Transverse colon (tissue), 4 donors: ENCODE data around the gene DPF3. TPM values are rescaled to one million over a fixed set of nuclear protein-coding genes. Genes with fewer than 3 reads are reported as not detected.

ENCODE experiments used
- DNase-seq: peaks from one replicate; pipeline ENCODE4 v3.0.0-alpha.2; 2019
- H3K27ac ChIP-seq, 4 donors: fragments of 200-600 bp; sonication (generic); 2 replicates each; pipeline ENCODE4 v1.5.1; 2016 to 2018; ENCODE audit warnings: inconsistent platforms in 4 of 4
- H3K27me3 ChIP-seq: fragments of 200-600 bp; sonication (generic); 2 replicates; pipeline ENCODE4 v1.5.1; 2017; ENCODE audit warnings: inconsistent platforms
- H3K36me3 ChIP-seq, 4 donors: fragments of 200-600 bp; sonication (generic); 2 replicates each; pipeline ENCODE4 v1.5.1; 2017 to 2019; ENCODE audit warnings: inconsistent platforms in 4 of 4
- H3K4me1 ChIP-seq, 4 donors: fragments of 200-600 bp; sonication (generic); 2 replicates each; pipeline ENCODE4 v1.5.1; 2017 to 2020; ENCODE audit warnings: inconsistent platforms in 4 of 4
- H3K4me3 ChIP-seq, 4 donors: fragments of 200-600 bp; sonication (generic); 1 replicate in 1 of 4; 2 replicates in 3 of 4; pipeline versions ENCODE4 v1.5.1 to v1.6.1; 2017 to 2019; ENCODE audit warnings: inconsistent platforms in 4 of 4
- H3K9me3 ChIP-seq, 2 donors: fragments of 200-600 bp; sonication (generic); 2 replicates each; pipeline ENCODE4 v1.5.1; 2017 to 2019; ENCODE audit warnings: inconsistent platforms in 2 of 2
- EP300 ChIP-seq: sonication (generic); formaldehyde crosslinking; IDR thresholded peaks from one replicate; pipeline ENCODE4 v1.6.1; 2017; ENCODE audit warnings: antibody characterized with exemption, low read depth
- POLR2A ChIP-seq: fragments of 450-650 bp; IDR thresholded peaks from one replicate; pipeline ENCODE4 v1.6.1; 2016; ENCODE audit warnings: antibody characterized with exemption, mild to moderate bottlenecking, moderate library complexity
- POLR2AphosphoS5 ChIP-seq, 3 donors: sonication (generic); formaldehyde crosslinking; IDR thresholded peaks; one replicate each; pipeline ENCODE4 v1.6.1; 2016; ENCODE audit warnings: antibody characterized with exemption in 3 of 3
- WGBS, 2 donors: methylation state at CpG; one replicate each; pipeline ENCODE4 v1.1.5; 2018; ENCODE audit warnings: low coverage in 1 of 2; 5-methylcytosine and 5-hydroxymethylcytosine counted together
- in situ Hi-C, 4 donors: fragments of 200-750 bp; cut with MboI; loops; one replicate each; pipeline versions ENCODE4 v1.15.0 to v1.15.1; 2017; ENCODE audit warnings: low sequenced_read_pairs in 3 of 4, low pct_ligation_motif_present in 1 of 4, low pct_unique_long_range_greater_than_20kb in 1 of 4
- intact Hi-C: fragments of 100-400 bp; cut with DNase I; formaldehyde crosslinking; loops from one replicate; pipeline ENCODE4 v1.15.1; 2023; ENCODE audit warnings: low total_unique reads
- total RNA-seq, 4 donors: library from RNA; depleted of rRNA; stranded (reverse); fragments of >200 nt; gene quantifications; one replicate each; pipeline ENCODE4 v1.1.0, GENCODE V29; 2016
- TF ChIP-seq, protein P1 (sequence below), 5 experiments: fragments of 200-600 bp in 3 of 5; fragments of 450-650 bp in 2 of 5; sonication (generic) in 3 of 5; IDR thresholded peaks; 1 replicate in 2 of 5; 2 replicates in 3 of 5; pipeline ENCODE4 v1.5.1; 2016 to 2017; ENCODE audit warnings: antibody characterized with exemption in 5 of 5, inconsistent platforms in 3 of 5, mild to moderate bottlenecking in 2 of 5, moderate library complexity in 1 of 5

DPF3 gene
- total RNA-seq, 4 donors from 2014 or later = 7.1 to 23.5 (median 10.9) TPM

DNA sequence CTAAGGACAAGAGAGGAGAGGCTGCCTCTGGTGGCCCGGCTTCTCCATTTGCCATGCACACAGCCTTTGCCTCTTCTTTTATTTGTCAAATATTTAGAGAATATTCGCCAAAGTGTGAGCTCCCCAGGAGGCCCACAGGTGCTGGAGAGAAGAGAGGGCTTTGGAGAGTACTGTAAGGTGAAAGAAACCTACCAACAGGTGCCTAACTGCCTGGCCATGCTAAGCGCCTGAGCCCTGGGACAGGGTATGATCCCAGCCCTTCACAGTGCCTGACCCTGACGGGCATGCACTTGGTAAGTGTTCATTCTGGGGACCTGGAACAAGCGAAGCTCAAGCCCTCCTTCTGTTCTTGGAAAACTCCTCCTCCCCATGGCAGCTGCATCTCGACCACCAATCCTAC, 106.1 kb downstream of the DPF3 start:
- no peaks in the 10 kb centered on the region for H3K9me3 ChIP-seq

DNA sequence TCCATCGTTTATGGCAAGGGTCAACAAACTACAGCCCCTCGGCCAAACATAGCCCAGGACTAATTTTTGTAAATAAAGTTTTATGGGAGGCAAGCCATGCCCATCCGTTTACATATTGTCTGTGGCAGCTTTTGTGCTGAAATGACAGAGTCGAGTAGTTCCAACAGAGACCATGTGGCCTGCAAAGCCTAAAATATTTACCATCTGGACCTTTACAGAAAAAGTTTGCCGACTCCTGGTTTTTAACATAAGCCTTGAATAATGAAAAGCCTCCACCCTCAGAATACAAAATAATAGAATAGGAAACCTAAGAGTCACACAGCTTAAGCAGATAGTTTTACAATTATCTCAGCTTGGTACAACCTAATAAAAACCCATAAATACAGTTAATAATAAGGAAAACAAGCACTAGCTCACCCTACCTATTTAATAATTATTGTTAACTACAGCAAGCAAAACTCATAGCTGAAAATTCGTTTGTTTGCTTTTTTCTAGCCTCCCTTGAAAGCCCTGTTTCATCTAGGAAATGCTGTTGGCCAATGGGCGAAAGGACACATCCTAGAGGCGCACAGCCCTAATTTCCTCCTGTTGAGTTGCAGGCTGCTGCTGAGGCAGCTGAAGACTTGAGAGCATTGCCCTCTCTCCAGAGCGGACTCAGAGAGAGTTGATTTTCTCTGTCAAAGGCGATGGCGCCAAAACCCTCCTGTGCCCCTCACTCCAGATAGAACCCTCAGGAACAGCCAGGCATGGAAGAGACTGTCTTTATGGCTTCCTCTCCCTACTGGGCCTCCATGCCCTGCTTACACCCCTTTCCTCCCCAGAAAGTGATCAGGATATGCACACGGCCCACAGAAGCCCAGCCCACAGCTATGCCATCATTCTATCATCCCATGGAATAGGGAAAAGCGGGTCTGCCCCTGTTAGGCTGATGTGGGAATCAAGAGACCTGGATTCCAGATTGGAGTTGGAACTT, 107.2 kb downstream of the DPF3 start:
- no peaks in the 10 kb centered on the region for H3K4me1 ChIP-seq
- no peaks in the 10 kb centered on the region for H3K9me3 ChIP-seq
- no peaks in the 10 kb centered on the region for H3K27me3 ChIP-seq
- no peaks in the 10 kb centered on the region for H3K36me3 ChIP-seq
- no peak overlapping the region for H3K27ac ChIP-seq
- H3K4me3 ChIP-seq = no peak overlapping the region
- 68 to 77% methylated on average over 3 to 13 of the region's 13 CpGs for WGBS, 2 donors
- in situ Hi-C loops (no loop called here), intact Hi-C loops (no loop called here)
- TF ChIP-seq POLR2A = no peak
- DNase-seq = no peak

More for the DNA sequence above, 106.1 kb downstream of the DPF3 start:
- no peak overlapping the region for H3K4me3 ChIP-seq
- in situ Hi-C loops (no loop called here), intact Hi-C loops (no loop called here)
- no peak for DNase-seq
- TF ChIP-seq, protein P1, sequence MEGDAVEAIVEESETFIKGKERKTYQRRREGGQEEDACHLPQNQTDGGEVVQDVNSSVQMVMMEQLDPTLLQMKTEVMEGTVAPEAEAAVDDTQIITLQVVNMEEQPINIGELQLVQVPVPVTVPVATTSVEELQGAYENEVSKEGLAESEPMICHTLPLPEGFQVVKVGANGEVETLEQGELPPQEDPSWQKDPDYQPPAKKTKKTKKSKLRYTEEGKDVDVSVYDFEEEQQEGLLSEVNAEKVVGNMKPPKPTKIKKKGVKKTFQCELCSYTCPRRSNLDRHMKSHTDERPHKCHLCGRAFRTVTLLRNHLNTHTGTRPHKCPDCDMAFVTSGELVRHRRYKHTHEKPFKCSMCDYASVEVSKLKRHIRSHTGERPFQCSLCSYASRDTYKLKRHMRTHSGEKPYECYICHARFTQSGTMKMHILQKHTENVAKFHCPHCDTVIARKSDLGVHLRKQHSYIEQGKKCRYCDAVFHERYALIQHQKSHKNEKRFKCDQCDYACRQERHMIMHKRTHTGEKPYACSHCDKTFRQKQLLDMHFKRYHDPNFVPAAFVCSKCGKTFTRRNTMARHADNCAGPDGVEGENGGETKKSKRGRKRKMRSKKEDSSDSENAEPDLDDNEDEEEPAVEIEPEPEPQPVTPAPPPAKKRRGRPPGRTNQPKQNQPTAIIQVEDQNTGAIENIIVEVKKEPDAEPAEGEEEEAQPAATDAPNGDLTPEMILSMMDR (IDR thresholded peaks at IDR 0.05) = no peak
- no peaks in the 10 kb centered on the region for H3K27me3 ChIP-seq
- 84 to 93% methylated on average over 3 to 6 of the region's 6 CpGs for WGBS, 2 donors
- no peaks in the 10 kb centered on the region for H3K36me3 ChIP-seq
- H3K27ac ChIP-seq = no peak overlapping the region
- no peaks in the 10 kb centered on the region for H3K4me1 ChIP-seq

DNA sequence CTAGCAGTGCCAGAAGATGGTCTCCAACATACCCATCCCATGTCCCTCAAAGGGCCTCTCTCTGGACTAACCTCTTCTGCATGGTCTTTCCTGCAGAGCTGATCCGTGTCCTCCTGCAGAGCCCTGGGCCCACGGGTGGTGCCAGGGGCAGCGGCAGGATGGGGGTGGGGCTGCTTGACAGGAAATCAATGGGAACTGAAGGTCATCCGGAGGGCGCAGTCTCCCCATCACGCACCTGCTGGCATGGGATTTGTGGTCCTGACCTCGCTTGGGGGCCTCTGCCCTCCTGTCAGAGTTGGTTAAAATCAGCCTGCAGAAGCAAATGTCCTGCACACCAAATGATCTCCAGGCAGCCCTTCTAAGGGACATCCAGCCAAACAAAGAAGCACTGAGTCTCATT, 110.2 kb downstream of the DPF3 start:
- no peak overlapping the region for H3K27ac ChIP-seq
- in situ Hi-C loops = no loop called here
- no peaks in the 10 kb centered on the region for H3K27me3 ChIP-seq
- no peak overlapping the region for H3K4me3 ChIP-seq
- no peaks in the 10 kb centered on the region for H3K4me1 ChIP-seq
- intact Hi-C loops = no loop called here
- WGBS, 2 donors = 96% methylated on average over 7 of the region's 7 CpGs; no CpG with 5 or more reads in 1 of the 2 donors
- TF ChIP-seq EP300 (no peak), POLR2A (no peak), POLR2AphosphoS5 (IDR thresholded peaks at IDR 0.05) (no peak)
- TF ChIP-seq, protein P1 (IDR thresholded peaks at IDR 0.05) = no peak
- no peaks in the 10 kb centered on the region for H3K9me3 ChIP-seq
- DNase-seq = no peak
- no peaks in the 10 kb centered on the region for H3K36me3 ChIP-seq

DNA sequence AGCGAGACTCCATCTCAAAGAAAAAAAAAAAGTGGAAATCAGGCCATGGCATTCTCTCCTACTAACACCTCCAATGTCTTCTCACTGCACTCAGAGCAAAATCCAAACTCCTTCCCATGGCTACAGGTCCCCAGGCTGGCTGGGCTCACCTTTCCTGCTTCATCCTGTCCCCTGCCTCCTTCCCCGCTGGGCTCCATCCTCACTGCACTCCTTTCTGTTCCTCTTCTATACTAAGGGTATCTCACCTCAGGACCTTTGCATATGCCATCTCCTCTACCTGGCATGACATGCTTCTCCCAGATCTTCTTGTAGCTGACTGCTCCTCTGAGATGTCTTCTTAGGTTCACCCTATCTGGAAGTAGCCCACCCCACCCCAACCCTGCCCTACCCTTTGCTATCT, 111.1 kb downstream of the DPF3 start:
- Histone ChIP-seq H3K27ac (no peak overlapping the region), H3K9me3 (no peaks in the 10 kb centered on the region), H3K27me3 (no peaks in the 10 kb centered on the region), H3K4me1 (no peaks in the 10 kb centered on the region), H3K4me3 (no peak overlapping the region), H3K36me3 (no peaks in the 10 kb centered on the region)
- 94% methylated on average over 2 of the region's 2 CpGs for WGBS, 2 donors
- DNase-seq = no peak
- intact Hi-C loops = no loop called here
- in situ Hi-C loops = no loop called here
- TF ChIP-seq, protein P1 (IDR thresholded peaks at IDR 0.05) = no peak
- no peak for TF ChIP-seq POLR2A
- TF ChIP-seq EP300 = no peak
- TF ChIP-seq POLR2AphosphoS5 (IDR thresholded peaks at IDR 0.05) = no peak
